ENCODE results near the gene ZC3H12D. TPM values are rescaled to one million over a fixed set of nuclear protein-coding genes. Genes with fewer than 3 reads are reported as not detected.

Gene ZC3H12D
- total and polyA plus RNA-seq, 2 donors (not counting 3 experiments of a cell fraction or from before 2014, with no cell fraction given): 0.06 TPM; not detected in 1

DNA sequence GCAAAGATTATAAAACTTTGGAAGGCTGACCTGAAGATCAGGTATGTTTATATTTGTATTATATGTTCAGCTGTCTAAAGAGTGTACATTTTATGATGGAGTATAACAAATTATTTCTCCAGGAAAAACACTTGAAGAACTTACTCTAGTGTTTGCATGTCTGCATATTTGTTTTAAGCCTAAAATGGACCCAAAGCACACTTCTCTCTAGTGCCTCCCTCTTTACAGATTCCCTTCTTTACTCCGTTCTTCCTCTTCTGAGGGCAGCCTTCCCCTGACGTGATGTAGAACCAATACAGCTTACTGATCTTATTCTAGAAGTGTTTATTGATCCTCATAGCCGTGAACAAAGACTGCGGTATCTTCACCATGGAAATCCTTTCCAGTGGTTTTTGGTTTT lies 70.8 kb downstream of the ZC3H12D start:
- ChIA-PET POLR2A (no interaction called here), CTCF (interaction anchor here (1.7 to 2.0 kb wide), 2 partner anchors 10 to 18 kb away, joined by 5 to 6 read pairs; no protein-coding TSS in a partner anchor)

More for the DNA sequence above, 70.8 kb downstream of the ZC3H12D start:
- Histone ChIP-seq H3K9ac (replicated peaks; ENCODE audit: extremely low read depth, insufficient read depth, low read length) (no peak overlapping the region), H3K4me1 (ENCODE audit: control insufficient read depth, extremely low read depth, insufficient read depth, low read length) (no peaks in the 10 kb centered on the region), H3K36me3 (ENCODE audit: control insufficient read depth in 2 of 2, extremely low read depth in 1 of 2, insufficient read depth in 2 of 2, low read length in 2 of 2) (peaks cover 5 to 7% of the 10 kb centered on the region in 2 experiments), H3K9me3 (replicated peaks; ENCODE audit: control insufficient read depth, insufficient read depth, low read length) (no peaks in the 10 kb centered on the region), H3K4me2 (ENCODE audit: insufficient read depth, low read length) (no peak overlapping the region), H3K27me3 (ENCODE audit: control insufficient read depth in 2 of 2, insufficient read depth in 2 of 2, low read length in 2 of 2) (no peaks in the 10 kb centered on the region), H3K27ac (ENCODE audit: insufficient read depth, low read depth, low read length) (no peak overlapping the region), H4K20me1 (replicated peaks; ENCODE audit: control insufficient read depth, extremely low read depth, insufficient read depth, low read length) (no peaks in the 10 kb centered on the region), H3K79me2 (ENCODE audit: control insufficient read depth, insufficient read depth, low read length) (no peaks in the 10 kb centered on the region), H2AFZ (ENCODE audit: low read depth, low read length) (no peak overlapping the region), H3K4me3 (replicated peaks in 1 of 3; ENCODE audit: insufficient read depth in 1 of 3, low read depth in 1 of 3, low read length in 3 of 3) (no peak overlapping the region), H3K9me1 (replicated peaks; ENCODE audit: control insufficient read depth, extremely low read depth, insufficient read depth, low read length) (no peaks in the 10 kb centered on the region)
- DNase-seq (ENCODE audit: low read depth, low spot score) (no peak), FAIRE-seq (no peak)
- no TSS peak for BruUV-seq (replicated peaks)
- TF ChIP-seq JUN (IDR thresholded peaks at IDR 0.05; ENCODE audit: borderline replicate concordance, insufficient read depth, insufficient read length, low read depth) (no peak), GATA2 (IDR thresholded peaks at IDR 0.05; ENCODE audit: insufficient read depth, insufficient read length, low read depth, low read length) (no peak), POLR2AphosphoS5 (IDR thresholded peaks at IDR 0.05; ENCODE audit: insufficient read depth, low read depth, low read length) (no peak), POLR2A (IDR thresholded peaks at IDR 0.05; ENCODE audit: low read depth, low read length) (no peak), MAX (IDR thresholded peaks at IDR 0.05; ENCODE audit: insufficient read depth, insufficient read length) (no peak), EZH2 (IDR thresholded peaks at IDR 0.05; ENCODE audit: borderline replicate concordance, low read depth, low read length, severe bottlenecking) (no peak), MYC (IDR thresholded peaks at IDR 0.05; ENCODE audit: low read depth, low read length) (no peak), FOS (IDR thresholded peaks at IDR 0.05; ENCODE audit: borderline replicate concordance, insufficient read depth, low read length) (no peak), CTCF (IDR thresholded peaks at IDR 0.05; ENCODE audit: extremely low read depth in 1 of 2, insufficient read depth in 1 of 2, low read depth in 1 of 2, low read length in 2 of 2) (no peak)
- intact Hi-C loops (cut with micrococcal nuclease) (loop anchor here (5.0 kb wide), 1 partner anchor 97 kb away; the partner anchor contains the start of gene TAB2), dilution Hi-C loops (cut with MboI; ENCODE audit: extremely low pct_ligation_motif_present, low sequenced_read_pairs) (no loop called here)

Measured in endothelial cell of umbilical vein (primary cell).